GM21529 (cell line): ENCODE results near the gene TCF7L1.
A peak's percentile ranks its signal among the peaks of the same experiment; 100 is the strongest.
"Not testable (repeated sequence)": the region's sequence is repeated elsewhere in the genome, so short reads cannot be mapped to it uniquely, and the experiment has no call there.

ENCODE experiments used
- ATAC-seq: cut with Tn5 transposase; IDR thresholded peaks from one replicate; pipeline ENCODE4 v1.9.1; 2021; ENCODE audit not compliant: unreplicated experiment

Gene TCF7L1

DNA sequence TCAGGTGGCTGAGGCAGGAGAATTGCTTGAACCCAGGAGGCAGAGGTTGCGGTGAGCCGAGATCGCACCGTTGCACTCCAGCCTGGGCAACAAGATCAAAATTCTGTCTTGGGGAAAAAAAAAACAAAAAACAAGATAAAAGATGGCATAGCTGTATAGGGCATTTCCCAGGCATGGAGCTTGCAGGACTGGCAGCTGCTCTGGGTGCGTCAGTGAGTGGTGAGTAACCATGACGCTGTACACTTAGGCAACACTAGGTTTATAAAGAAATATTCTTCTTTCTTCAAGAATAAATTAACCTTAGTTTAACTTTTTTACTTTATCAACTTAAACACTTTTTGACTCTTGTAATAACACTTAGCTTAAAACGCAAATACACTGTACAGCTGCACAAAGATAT, 179.2 kb downstream of the TCF7L1 start:
- ATAC-seq = no peak

DNA sequence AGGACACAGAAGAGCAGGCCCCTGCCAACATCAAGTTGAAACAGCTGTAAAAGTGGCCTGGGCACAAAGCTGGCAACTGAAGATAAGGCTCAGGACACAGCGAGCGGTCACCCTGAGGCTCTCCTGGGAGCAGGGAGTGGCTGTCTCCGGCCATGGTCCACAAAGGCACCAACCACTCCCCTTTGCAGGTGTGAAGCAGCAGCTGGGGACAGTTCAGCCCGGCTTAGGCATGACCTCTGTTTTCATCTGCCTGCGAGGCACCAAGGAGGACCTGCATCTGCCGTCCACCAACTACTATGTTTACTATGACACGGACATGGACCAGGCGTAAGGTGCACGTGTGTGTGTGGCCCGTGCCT, 181.7 kb downstream of the TCF7L1 start:
- no peak for ATAC-seq

- not testable (repeated sequence) for ATAC-seq
These were observed 182.7 kb downstream of the TCF7L1 start for GRCh38 chr2:85315921-85316320.

DNA sequence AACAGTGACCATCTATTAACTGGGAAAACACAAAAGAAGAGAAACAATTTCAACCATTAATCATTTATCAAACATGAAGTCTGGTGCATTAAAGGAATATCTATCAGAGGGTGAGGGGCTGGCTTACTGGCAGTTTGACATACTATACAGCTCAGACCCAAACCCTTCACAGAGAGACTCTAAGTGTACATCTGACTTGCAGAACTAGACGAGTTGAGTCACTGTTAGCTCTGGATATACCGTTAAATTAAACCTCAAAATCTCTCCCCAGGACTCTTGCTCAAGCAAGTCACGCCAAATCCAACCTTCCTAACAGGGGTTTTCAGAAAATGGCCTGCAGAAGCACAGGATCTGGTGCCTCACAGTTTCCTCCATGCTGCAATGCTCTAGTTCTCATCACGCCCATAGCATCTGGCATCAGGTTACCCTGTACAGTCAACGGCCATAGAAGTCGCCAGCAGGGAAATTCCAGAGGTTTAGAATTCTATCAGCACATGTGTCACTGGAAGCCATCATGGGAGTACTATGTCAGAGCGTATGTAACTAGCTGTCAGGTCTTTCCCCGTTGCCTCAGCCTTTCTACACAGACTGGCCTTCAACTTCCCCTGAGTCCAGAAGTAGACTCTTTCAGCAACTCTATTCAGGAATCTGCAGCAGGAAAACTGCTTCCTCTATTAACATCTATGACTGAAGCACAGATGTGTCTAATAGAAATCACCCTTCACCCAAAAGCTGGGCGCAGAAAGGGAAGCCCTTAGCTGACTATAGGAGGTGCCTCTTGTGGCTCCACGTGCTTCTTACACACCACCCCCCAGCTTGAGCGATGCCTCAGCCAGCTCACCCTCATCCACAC, 185.3 kb downstream of the TCF7L1 start:
- peak; percentile 47 for ATAC-seq

DNA sequence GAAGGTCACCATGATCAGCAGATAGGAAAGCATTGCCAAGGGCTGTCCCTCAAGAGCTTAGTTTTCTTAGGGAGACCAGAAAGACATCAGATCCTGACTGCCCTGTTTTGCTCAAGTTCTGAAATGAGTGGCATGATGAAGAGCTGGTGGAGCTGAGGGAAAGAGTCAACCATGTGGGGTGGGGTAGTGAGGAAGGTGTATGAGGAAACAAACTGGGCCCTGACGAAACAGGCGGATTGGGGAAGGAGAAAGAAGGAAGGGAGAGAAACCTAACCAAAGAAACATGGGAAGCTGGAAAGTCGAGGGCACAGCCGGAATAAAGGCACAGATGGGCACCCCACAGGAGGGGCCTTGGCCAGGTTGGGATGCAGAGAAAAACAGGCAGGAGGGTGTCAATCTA, 186.6 kb downstream of the TCF7L1 start:
- no peak for ATAC-seq

DNA sequence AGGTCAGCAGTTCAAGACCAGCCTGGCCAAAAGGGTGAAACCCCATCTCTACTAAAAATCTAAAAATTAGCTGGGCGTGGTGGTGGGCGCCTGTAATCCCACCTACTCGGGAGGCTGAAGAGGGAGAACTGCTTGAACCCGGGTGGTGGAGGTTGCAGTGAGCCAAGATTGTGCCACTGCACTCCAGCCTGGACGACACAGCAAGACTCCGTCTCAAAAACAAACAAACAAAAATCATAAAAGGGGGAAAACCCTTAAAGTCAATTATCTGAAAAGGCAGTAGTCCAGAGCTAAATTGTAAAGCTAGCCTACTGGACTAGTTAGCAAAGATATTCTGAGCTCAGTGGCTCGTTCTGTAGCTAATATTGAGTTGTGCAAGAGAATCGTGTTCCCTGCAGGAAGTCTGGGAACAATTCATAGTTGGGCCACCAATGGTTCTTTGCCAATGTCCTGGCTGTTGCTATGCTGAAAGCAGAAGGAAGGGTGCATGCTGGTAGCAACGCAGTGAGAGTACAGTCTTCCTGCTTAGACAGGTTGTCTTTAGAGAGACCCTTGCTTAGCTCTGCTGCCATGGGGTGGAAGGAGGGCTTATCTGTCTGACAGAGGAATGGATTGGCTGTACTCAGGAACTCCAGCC, 190.3 kb downstream of the TCF7L1 start:
- ATAC-seq = no peak

DNA sequence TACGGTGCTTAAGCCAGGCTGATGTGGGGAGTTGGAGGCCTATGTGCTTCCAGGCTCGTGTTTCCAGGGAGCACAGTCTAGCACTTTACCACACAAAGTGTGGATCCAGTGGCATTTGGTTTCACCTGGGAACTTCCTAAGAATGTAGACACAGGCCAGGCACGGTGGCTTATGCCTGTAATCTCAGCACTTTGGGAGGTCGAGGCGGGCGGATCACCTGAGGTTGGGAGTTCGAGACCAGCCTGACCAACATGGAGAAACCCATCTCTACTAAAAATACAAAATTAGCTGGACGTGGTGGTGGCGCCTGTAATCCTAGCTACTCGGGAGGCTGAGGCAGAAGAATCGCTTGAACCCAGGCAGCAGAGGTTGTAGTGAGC, 190.8 kb downstream of the TCF7L1 start:
- ATAC-seq = not testable (repeated sequence)

DNA sequence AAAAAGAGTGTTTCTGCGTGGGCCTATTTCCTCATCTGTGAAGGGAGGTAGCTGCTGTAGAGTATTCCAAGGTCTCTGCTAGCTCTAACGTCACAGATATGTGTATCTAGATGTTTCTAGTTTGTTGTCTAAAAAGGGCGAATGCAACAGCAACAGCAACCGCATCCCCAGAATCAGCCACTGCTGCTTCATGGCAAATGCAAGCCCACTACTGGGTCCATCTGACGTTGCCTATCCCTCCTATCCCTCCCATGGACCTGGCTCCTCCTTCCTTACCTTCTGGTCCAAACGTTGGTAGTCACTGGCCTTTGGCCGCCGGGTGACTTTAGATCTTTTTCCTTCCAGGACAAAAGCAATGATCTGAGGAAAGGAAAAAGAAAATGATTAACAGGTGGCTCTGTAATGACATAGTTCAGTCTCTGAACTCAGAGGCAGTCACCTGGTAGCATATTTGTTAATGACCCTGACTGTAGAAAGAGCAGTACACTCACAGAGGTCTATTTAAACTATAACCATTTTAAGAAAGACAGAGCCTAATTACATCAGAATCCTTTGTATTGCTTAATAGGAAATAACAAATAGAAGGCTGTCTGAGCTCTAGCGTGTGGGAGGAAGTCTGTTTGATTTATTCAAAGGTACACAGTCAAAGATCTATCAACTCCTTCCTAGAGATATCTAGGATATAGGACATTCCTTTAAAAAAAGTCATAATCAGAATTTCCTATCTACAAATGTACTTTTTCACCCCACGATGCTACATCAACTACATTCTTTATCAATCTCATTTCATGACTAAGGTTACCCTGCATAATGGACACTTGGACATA, 191.7 kb downstream of the TCF7L1 start:
- no peak for ATAC-seq

DNA sequence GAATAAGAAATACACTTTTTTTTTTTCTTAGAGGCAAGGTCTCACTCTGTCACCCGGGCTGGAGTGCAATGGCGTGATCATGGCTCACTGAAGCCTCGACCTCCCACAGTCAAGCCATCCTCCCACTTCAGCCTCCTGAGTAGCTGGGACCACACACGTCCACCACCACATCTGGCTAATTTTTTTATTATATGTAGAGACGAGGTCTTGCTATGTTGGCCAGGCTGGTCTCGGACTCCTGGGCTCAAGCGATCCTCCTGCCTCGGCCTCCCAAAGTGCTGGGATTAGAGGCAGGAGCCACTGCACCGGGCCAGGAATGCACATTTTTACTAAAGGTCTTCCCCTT, 192.2 kb downstream of the TCF7L1 start:
- no peak for ATAC-seq

GRCh38 chr2:85326406-85327159, 193.4 kb downstream of the TCF7L1 start:
- ATAC-seq = peak; percentile 37

DNA sequence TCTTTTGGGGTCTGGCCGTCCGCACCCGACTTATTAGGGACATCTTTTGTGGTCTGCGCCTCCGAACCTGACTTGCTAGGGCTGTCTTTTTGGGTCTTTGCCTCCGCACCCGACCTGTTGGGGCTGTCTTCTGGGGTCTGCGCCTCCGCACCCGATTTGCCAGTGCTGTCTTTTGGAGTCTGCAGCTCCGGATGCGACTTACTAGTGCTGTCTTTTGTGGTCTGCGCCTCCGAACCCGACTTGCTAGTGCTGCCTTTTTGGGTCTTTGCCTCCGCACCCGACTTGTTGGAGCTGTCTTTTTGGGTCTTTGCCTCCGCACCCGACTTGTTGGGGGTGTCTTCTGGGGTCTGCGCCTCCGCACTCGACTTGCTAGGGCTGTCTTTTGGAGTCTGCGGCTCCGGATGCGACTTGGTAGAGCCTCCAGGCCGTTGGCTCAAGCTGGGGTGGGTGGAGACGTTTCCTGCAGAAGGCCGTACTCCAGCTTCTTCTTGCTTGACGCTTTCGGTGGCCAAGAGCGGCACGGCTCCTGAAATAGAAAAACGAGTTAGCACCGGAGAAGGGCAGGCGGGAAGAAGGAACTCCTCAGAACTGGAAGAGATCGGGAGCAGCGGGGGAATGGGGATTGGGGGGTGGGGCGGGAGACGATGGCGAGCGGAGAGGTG, 194.1 kb downstream of the TCF7L1 start:
- peak; percentile 34 for ATAC-seq

- peak; percentile 80 for ATAC-seq
These were observed 194.8 kb downstream of the TCF7L1 start, which contains the start of gene TGOLN2 for GRCh38 chr2:85327822-85328617. Gene TGOLN2, minus strand, starts transcription at chr2:85327989. Its CDS starts 27 bp downstream, at chr2:85327962.

DNA sequence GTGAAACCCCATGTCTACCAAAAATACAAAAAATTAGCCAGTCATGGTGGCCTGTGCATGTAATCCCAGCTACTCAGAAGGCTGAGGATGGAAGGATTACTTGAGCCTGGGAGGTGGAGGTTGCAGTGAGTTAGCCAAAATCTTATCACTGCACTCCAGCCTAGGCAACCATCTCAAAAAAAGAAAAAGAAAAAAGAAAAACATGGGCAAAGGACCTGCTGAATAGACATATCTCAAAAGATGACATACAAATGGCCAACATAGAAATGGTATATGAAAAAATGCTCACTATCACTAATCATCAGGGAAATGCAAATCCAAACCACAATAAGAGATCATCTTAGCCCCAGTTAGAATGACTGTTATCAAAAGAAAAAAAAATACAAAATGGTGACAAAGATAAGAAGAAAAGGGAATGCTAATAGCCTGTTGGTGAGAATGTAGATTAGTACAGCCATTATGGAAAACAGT, 196.0 kb downstream of the TCF7L1 start:
- ATAC-seq = no peak

- not testable (repeated sequence) for ATAC-seq
These were observed 196.5 kb downstream of the TCF7L1 start for GRCh38 chr2:85329701-85330100.

- ATAC-seq = no peak
These were observed 197.8 kb downstream of the TCF7L1 start for GRCh38 chr2:85330839-85331636.

DNA sequence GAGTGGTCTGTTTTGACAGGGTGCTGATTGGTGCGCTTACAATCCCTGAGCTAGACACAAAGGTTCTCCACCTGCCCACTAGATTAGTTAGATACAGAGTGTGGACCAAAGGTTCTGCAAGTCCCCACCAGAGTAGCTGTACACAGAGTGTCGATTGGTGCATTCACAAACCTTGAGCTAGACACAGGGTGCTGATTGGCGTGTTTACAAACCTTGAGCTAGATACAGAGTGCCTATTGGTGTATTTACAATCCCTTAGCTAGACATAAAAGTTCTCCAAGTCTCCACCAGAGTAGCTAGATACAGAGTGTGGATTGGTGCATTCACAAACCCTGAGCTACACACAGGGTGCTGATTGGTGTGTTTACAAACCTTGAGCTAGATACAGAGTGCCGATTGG, 200.7 kb downstream of the TCF7L1 start:
- not testable (repeated sequence) for ATAC-seq

DNA sequence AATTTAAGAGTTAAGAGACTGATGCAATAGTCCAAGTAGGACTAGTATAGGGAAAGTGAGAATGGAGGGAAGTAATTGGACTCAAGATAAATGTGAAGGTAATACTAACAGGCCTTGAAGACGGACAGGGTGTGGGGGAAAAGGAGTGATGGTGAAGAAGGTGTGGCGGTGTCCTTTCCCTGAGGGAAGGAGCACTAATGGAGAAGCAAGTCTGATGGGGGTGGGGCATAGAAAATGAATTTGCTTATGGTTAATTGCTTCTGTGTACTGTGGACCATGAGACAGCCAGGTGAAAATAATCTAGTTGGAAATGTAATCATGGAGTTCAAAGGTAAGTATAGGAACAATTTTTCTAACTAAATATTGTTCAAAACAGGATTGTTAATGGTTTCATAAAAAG, 201.7 kb downstream of the TCF7L1 start:
- ATAC-seq = no peak

GRCh38 chr2:85340034-85340892, 207.1 kb downstream of the TCF7L1 start:
- no peak for ATAC-seq
